Ovary (tissue), 3 donors: Measurements from ENCODE around the gene PFKP.
"Not testable (repeated sequence)": the region's sequence is repeated elsewhere in the genome, so short reads cannot be mapped to it uniquely, and the experiment has no call there.

ENCODE experiments used
- EP300 ChIP-seq: sonication (generic); formaldehyde crosslinking; IDR thresholded peaks from one replicate; pipeline ENCODE4 v1.6.1; 2017; ENCODE audit warnings: antibody characterized with exemption
- POLR2A ChIP-seq: fragments of 450-650 bp; IDR thresholded peaks from one replicate; pipeline ENCODE4 v1.6.1; 2017; ENCODE audit warnings: antibody characterized with exemption, mild to moderate bottlenecking, moderate library complexity
- TF ChIP-seq, protein P1 (sequence below), 3 donors: fragments of 450-650 bp in 2 of 3; fragments of 200-600 bp in 1 of 3; IDR thresholded peaks; one replicate each; pipeline versions ENCODE4 v1.5.1 to v1.8.0; 2016 to 2022; ENCODE audit warnings: antibody characterized with exemption in 3 of 3, mild to moderate bottlenecking in 1 of 3
- donor health status: DM: no; HTN: no; CAD: no.

- TF ChIP-seq, protein P1, sequence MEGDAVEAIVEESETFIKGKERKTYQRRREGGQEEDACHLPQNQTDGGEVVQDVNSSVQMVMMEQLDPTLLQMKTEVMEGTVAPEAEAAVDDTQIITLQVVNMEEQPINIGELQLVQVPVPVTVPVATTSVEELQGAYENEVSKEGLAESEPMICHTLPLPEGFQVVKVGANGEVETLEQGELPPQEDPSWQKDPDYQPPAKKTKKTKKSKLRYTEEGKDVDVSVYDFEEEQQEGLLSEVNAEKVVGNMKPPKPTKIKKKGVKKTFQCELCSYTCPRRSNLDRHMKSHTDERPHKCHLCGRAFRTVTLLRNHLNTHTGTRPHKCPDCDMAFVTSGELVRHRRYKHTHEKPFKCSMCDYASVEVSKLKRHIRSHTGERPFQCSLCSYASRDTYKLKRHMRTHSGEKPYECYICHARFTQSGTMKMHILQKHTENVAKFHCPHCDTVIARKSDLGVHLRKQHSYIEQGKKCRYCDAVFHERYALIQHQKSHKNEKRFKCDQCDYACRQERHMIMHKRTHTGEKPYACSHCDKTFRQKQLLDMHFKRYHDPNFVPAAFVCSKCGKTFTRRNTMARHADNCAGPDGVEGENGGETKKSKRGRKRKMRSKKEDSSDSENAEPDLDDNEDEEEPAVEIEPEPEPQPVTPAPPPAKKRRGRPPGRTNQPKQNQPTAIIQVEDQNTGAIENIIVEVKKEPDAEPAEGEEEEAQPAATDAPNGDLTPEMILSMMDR (IDR thresholded peaks at IDR 0.05), result not testable (repeated sequence)
- TF ChIP-seq POLR2A, EP300: not testable (repeated sequence)
These were observed 5.9 kb upstream of the PFKP start for GRCh38 chr10:3061323-3061898.
